ENCODE data around the gene CNN2. TPM values are rescaled to one million over a fixed set of nuclear protein-coding genes. Genes with fewer than 3 reads are reported as not detected.

Gene CNN2
- total and polyA plus RNA-seq, 2 donors (not counting 1 experiment from before 2014, with no cell fraction given): 198 to 301 TPM

- Histone ChIP-seq H3K27me3 (replicated peaks in 1 of 4; ENCODE audit: control extremely low read depth in 1 of 4, control insufficient read depth in 3 of 4, insufficient read depth in 4 of 4, low read length in 3 of 4) (peaks cover 0 to 24% (median 11%) of the 10 kb centered on the region in 4 experiments), H3K9me3 (ENCODE audit: control extremely low read depth in 1 of 3, control insufficient read depth in 2 of 3, insufficient read depth in 1 of 3, low read length in 2 of 3) (no peaks in the 10 kb centered on the region), H3K4me1 (ENCODE audit: control insufficient read depth in 2 of 2, insufficient read depth in 2 of 2, low read length in 2 of 2) (peaks cover 11 to 13% of the 10 kb centered on the region in 2 donors), H3K4me2 (replicated peaks; ENCODE audit: low read depth, low read length, poor library complexity, severe bottlenecking) (no peak overlapping the region), H4K20me1 (ENCODE audit: control insufficient read depth, insufficient read depth, low read length, poor library complexity, severe bottlenecking) (peaks cover 19% of the 10 kb centered on the region), H3K4me3 (ENCODE audit: control extremely low read depth in 1 of 5, extremely low read depth in 1 of 5, insufficient read depth in 1 of 5, low read depth in 2 of 5, low read length in 4 of 5) (no peak overlapping the region), H3K9ac (ENCODE audit: low read length) (no peak overlapping the region), H2AFZ (ENCODE audit: insufficient read depth, low read depth, low read length, poor library complexity, severe bottlenecking) (no peak overlapping the region), H3K27ac (ENCODE audit: low read length in 2 of 2) (no peak overlapping the region), H3K79me2 (ENCODE audit: control insufficient read depth, insufficient read depth, low read length) (no peaks in the 10 kb centered on the region), H3K36me3 (replicated peaks in 1 of 2; ENCODE audit: control extremely low read depth in 1 of 2, control insufficient read depth in 1 of 2, extremely low read depth in 1 of 2, insufficient read depth in 2 of 2, low read length in 1 of 2) (peaks cover 0 to 5% of the 10 kb centered on the region in 2 experiments)
- H3K4me3 Mint-ChIP-seq: peak overlapping the region; percentile 42
- TF ChIP-seq CTCF (IDR thresholded peaks at IDR 0.05): no peak
- intact Hi-C loops (cut with micrococcal nuclease): no loop called here
- H3K27ac Mint-ChIP-seq: no peak overlapping the region
- POLR2A ChIA-PET: interaction anchor here (1.1 kb wide), 1 partner anchor 61 kb away, joined by 3 read pairs; no protein-coding TSS in a partner anchor
- DNase-seq (no peak), ATAC-seq (ENCODE audit: low read depth) (no peak)
- peaks cover 5% of the 10 kb centered on the region for H3K27me3 Mint-ChIP-seq
- CTCF ChIA-PET: interaction anchor here (1.2 to 1.4 kb wide), 2 partner anchors 14 to 112 kb away, joined by 4 read pairs; partner anchors contain the start of genes MED16 and RNU6-9
- H3K4me1 Mint-ChIP-seq: peaks cover 9% of the 10 kb centered on the region
- H3K9me3 Mint-ChIP-seq (ENCODE audit: insufficient read depth): no peaks in the 10 kb centered on the region
- WGBS (ENCODE audit: insufficient coverage): 93% methylated on average over 63 of the region's 70 CpGs
These were observed 21.4 kb upstream of the CNN2 start for GRCh38 chr19:1004803-1005664.

GRCh38 chr19:1006711-1007398 lies 19.6 kb upstream of the CNN2 start:
- intact Hi-C loops (cut with micrococcal nuclease): no loop called here
- H3K4me2 ChIP-seq (replicated peaks; ENCODE audit: low read depth, low read length, poor library complexity, severe bottlenecking): no peak overlapping the region
- Mint-ChIP-seq H3K9me3 (ENCODE audit: insufficient read depth) (no peaks in the 10 kb centered on the region), H3K4me1 (peaks cover 2% of the 10 kb centered on the region), H3K4me3 (no peak overlapping the region), H3K27me3 (peaks cover 5% of the 10 kb centered on the region), H3K27ac (peak overlapping the region; percentile 32)
- H3K9me3 ChIP-seq (ENCODE audit: control extremely low read depth in 1 of 3, control insufficient read depth in 2 of 3, insufficient read depth in 1 of 3, low read length in 2 of 3): no peaks in the 10 kb centered on the region
- peaks cover 0 to 1% of the 10 kb centered on the region in 2 donors for H3K4me1 ChIP-seq (ENCODE audit: control insufficient read depth in 2 of 2, insufficient read depth in 2 of 2, low read length in 2 of 2)
- peaks cover 0 to 11% (median 3%) of the 10 kb centered on the region in 4 experiments for H3K27me3 ChIP-seq (replicated peaks in 1 of 4; ENCODE audit: control extremely low read depth in 1 of 4, control insufficient read depth in 3 of 4, insufficient read depth in 4 of 4, low read length in 3 of 4)
- ChIA-PET CTCF (interaction anchor here (0.6 kb wide), 2 partner anchors 236 to 292 kb away, joined by 3 to 4 read pairs; no protein-coding TSS in a partner anchor), POLR2A (no interaction called here)
- H4K20me1 ChIP-seq (ENCODE audit: control insufficient read depth, insufficient read depth, low read length, poor library complexity, severe bottlenecking): peaks cover 26% of the 10 kb centered on the region
- no peak for TF ChIP-seq CTCF (IDR thresholded peaks at IDR 0.05)
- TF ChIP-seq EZH2 (IDR thresholded peaks at IDR 0.05; ENCODE audit: borderline replicate concordance, insufficient read depth, low read depth, low read length, poor library complexity, severe bottlenecking): no peak
- H3K9ac ChIP-seq (ENCODE audit: low read length): no peak overlapping the region
- ATAC-seq (ENCODE audit: low read depth): no peak
- H3K4me3 ChIP-seq (ENCODE audit: control extremely low read depth in 1 of 5, extremely low read depth in 1 of 5, insufficient read depth in 1 of 5, low read depth in 2 of 5, low read length in 4 of 5): no peak overlapping the region
- H3K36me3 ChIP-seq (replicated peaks in 1 of 2; ENCODE audit: control extremely low read depth in 1 of 2, control insufficient read depth in 1 of 2, extremely low read depth in 1 of 2, insufficient read depth in 2 of 2, low read length in 1 of 2): peaks cover 0 to 9% of the 10 kb centered on the region in 2 experiments
- no peak overlapping the region for H3K27ac ChIP-seq (ENCODE audit: low read length in 2 of 2)
- no peak for DNase-seq
- no peak overlapping the region for H2AFZ ChIP-seq (ENCODE audit: insufficient read depth, low read depth, low read length, poor library complexity, severe bottlenecking)
- WGBS (ENCODE audit: insufficient coverage): 88% methylated on average over 22 of the region's 27 CpGs
- H3K79me2 ChIP-seq (ENCODE audit: control insufficient read depth, insufficient read depth, low read length): peaks cover under 1% of the 10 kb centered on the region

All from B cell (primary cell).